Uterus (tissue), 2 donors: ENCODE results near the gene IL6R.

Experiments
- POLR2A ChIP-seq, 2 donors: fragments of 450-650 bp; IDR thresholded peaks; one replicate each; pipeline ENCODE4 v1.6.1; 2016; ENCODE audit warnings: antibody characterized with exemption in 2 of 2, mild to moderate bottlenecking in 1 of 2, moderate library complexity in 1 of 2
- TF ChIP-seq, protein P1 (sequence below), 4 experiments: fragments of 200-600 bp in 2 of 4; fragments of 450-650 bp in 2 of 4; sonication (generic) in 2 of 4; IDR thresholded peaks; one replicate each; pipeline ENCODE4 v1.5.1; 2016 to 2019; ENCODE audit warnings: antibody characterized with exemption in 4 of 4, mild to moderate bottlenecking in 2 of 4, moderate library complexity in 1 of 4

DNA sequence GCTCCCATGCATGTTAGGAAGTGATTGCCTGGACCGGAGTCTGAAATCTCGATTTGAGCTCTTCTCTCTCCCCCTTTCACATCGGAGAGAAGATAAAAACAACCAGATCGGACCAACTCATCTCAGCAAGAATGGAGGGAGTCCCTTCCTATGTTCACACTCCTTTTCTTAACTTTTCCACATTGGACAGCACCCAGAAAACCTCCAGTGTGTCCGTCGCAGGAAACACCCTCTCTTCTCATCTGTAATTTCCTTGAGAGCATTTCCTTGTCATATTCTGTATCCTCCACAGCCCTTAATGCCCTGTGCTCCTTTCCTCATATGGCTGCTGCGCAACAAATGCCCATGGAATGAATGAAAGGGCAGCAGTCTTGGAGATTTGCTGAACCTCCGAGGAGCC is 95.4 kb downstream of the IL6R start:
- no peak for TF ChIP-seq POLR2A (IDR thresholded peaks at IDR 0.05)
- TF ChIP-seq, protein P1, sequence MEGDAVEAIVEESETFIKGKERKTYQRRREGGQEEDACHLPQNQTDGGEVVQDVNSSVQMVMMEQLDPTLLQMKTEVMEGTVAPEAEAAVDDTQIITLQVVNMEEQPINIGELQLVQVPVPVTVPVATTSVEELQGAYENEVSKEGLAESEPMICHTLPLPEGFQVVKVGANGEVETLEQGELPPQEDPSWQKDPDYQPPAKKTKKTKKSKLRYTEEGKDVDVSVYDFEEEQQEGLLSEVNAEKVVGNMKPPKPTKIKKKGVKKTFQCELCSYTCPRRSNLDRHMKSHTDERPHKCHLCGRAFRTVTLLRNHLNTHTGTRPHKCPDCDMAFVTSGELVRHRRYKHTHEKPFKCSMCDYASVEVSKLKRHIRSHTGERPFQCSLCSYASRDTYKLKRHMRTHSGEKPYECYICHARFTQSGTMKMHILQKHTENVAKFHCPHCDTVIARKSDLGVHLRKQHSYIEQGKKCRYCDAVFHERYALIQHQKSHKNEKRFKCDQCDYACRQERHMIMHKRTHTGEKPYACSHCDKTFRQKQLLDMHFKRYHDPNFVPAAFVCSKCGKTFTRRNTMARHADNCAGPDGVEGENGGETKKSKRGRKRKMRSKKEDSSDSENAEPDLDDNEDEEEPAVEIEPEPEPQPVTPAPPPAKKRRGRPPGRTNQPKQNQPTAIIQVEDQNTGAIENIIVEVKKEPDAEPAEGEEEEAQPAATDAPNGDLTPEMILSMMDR (IDR thresholded peaks at IDR 0.05): no peak
